Activated CD8-positive, alpha-beta memory T cell treated with anti-CD3 and anti-CD28 coated beads for 1 hour (primary cell): ENCODE measurements around the gene ASCC1.
"Not testable (repeated sequence)": the region's sequence is repeated elsewhere in the genome, so short reads cannot be mapped to it uniquely, and the experiment has no call there.

Experiments
- DNase-seq, 2 donors: peaks; one replicate each; pipeline ENCODE4 v3.0.0-alpha.2; 2020; ENCODE audit warnings: low read depth in 1 of 2; ENCODE audit errors: extremely low read depth in 1 of 2

ASCC1 gene

GRCh38 chr10:72133517-72133916 lies 82.6 kb downstream of the ASCC1 start:
- no peak for DNase-seq

- DNase-seq: no peak
Measured at GRCh38 chr10:72132854-72133253, 83.2 kb downstream of the ASCC1 start.

- no peak for DNase-seq
Measured at GRCh38 chr10:72127571-72127970, 88.5 kb downstream of the ASCC1 start.

- DNase-seq: no peak
Measured at GRCh38 chr10:72126872-72127232, 89.2 kb downstream of the ASCC1 start.

GRCh38 chr10:72126184-72126871 lies 89.7 kb downstream of the ASCC1 start:
- no peak for DNase-seq

- no peak for DNase-seq
Measured at GRCh38 chr10:72124989-72125388, 91.1 kb downstream of the ASCC1 start.

GRCh38 chr10:72124381-72124780 lies 91.7 kb downstream of the ASCC1 start:
- DNase-seq: no peak

- no peak for DNase-seq
Measured at GRCh38 chr10:72123616-72124015, 92.5 kb downstream of the ASCC1 start.

GRCh38 chr10:72122221-72122620 lies 93.9 kb downstream of the ASCC1 start:
- no peak for DNase-seq

- no peak for DNase-seq
Measured at GRCh38 chr10:72121389-72121788, 94.7 kb downstream of the ASCC1 start.

- no peak for DNase-seq
Measured at GRCh38 chr10:72116372-72116771, 99.7 kb downstream of the ASCC1 start.

GRCh38 chr10:72114706-72115450 lies 101.2 kb downstream of the ASCC1 start:
- DNase-seq: no peak

GRCh38 chr10:72110673-72111401 lies 105.2 kb downstream of the ASCC1 start:
- no peak for DNase-seq

GRCh38 chr10:72109636-72110157 lies 106.4 kb downstream of the ASCC1 start:
- DNase-seq: no peak

- DNase-seq: no peak
Measured at GRCh38 chr10:72108830-72109635, 107.0 kb downstream of the ASCC1 start.

- not testable (repeated sequence) for DNase-seq
Measured at GRCh38 chr10:72108004-72108370, 108.1 kb downstream of the ASCC1 start.

- no peak for DNase-seq
Measured at GRCh38 chr10:72107325-72108003, 108.6 kb downstream of the ASCC1 start.

GRCh38 chr10:72106896-72107295 lies 109.2 kb downstream of the ASCC1 start:
- DNase-seq: no peak

- no peak for DNase-seq
Measured at GRCh38 chr10:72106154-72106849, 109.8 kb downstream of the ASCC1 start.

- DNase-seq: no peak
Measured at GRCh38 chr10:72105710-72106109, 110.4 kb downstream of the ASCC1 start.
